Thoracic aorta (tissue), 2 donors: Measurements from ENCODE around the gene CHTF18. TPM values are rescaled to one million over a fixed set of nuclear protein-coding genes. Genes with fewer than 3 reads are reported as not detected.

Source experiments
- ATAC-seq: fragments of 150-250 bp; one replicate; pipeline ENCODE4 v1.8.0; 2017; ENCODE audit warnings: low read depth; ENCODE audit not compliant: insufficient number of reproducible peaks, low FRiP score
- DNase-seq: peaks from one replicate; pipeline ENCODE4 v3.0.0-alpha.2; 2020; ENCODE audit warnings: low spot score
- H3K27ac ChIP-seq, 2 donors: fragments of 200-600 bp; sonication (generic); 1 replicate in 1 of 2; 2 replicates in 1 of 2; pipeline ENCODE4 v1.5.1; 2016; ENCODE audit warnings: mild to moderate bottlenecking in 2 of 2, moderate library complexity in 2 of 2
- H3K27me3 ChIP-seq: fragments of 200-600 bp; sonication (generic); replicated peaks from 2 replicates; pipeline ENCODE4 v1.6.0; 2016; ENCODE audit warnings: mild to moderate bottlenecking; ENCODE audit not compliant: insufficient read depth
- H3K36me3 ChIP-seq: fragments of 200-600 bp; sonication (generic); one replicate; pipeline ENCODE4 v1.5.1; 2016
- H3K4me1 ChIP-seq, 2 donors: fragments of 200-600 bp; sonication (generic); 1 replicate in 1 of 2; 2 replicates in 1 of 2; pipeline versions ENCODE4 v1.5.1 to v1.6.0; 2016; ENCODE audit warnings: low read depth in 2 of 2, mild to moderate bottlenecking in 1 of 2; ENCODE audit not compliant: control insufficient read depth in 1 of 2
- H3K4me3 ChIP-seq: fragments of 200-600 bp; sonication (generic); 2 replicates; pipeline ENCODE4 v1.5.1; 2016; ENCODE audit warnings: mild to moderate bottlenecking
- H3K9me3 ChIP-seq: fragments of 200-600 bp; sonication (generic); 2 replicates; pipeline ENCODE4 v1.5.1; 2016
- CTCF ChIP-seq: fragments of 200-600 bp; sonication (generic); IDR thresholded peaks from one replicate; pipeline ENCODE4 v1.5.1; 2019; ENCODE audit warnings: antibody characterized with exemption
- total RNA-seq, 2 donors: library from RNA; depleted of rRNA; stranded (reverse); fragments of >200 nt; gene quantifications; one replicate each; pipeline versions ENCODE4 v1.1.0 to v1.2.3, GENCODE V29; 2016

The CHTF18 gene
- total RNA-seq, 2 donors from 2014 or later: 10.2 to 15.4 TPM

DNA sequence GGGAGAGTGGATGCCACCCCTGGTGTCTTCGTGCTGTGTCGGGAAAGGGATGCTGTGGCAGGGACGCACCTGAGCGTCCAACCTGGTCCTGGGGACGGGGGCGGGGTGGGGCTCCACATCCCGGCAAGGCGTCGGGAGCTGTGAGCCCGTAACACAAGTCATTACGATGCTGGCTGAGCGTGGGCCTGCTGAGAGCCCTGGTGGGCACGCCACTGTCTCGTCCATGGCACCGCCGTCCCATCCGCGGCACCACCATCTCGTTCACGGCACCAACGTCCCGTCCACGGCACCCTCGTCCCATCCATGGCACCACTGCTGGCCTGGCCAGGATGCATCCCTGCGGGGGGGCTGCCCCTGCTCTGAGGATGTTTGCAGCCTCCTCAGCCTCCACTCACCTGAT lies 36.2 kb downstream of the CHTF18 start:
- Histone ChIP-seq H3K9me3 (no peaks in the 10 kb centered on the region), H3K4me1 (peaks cover 5 to 9% of the 10 kb centered on the region in 2 donors), H3K27me3 (no peaks in the 10 kb centered on the region), H3K36me3 (no peaks in the 10 kb centered on the region), H3K27ac (no peak overlapping the region), H3K4me3 (no peak overlapping the region)
- TF ChIP-seq CTCF: no peak
- ATAC-seq: no peak
- DNase-seq: no peak

- Histone ChIP-seq H3K27ac (no peak overlapping the region), H3K4me1 (peaks cover 5 to 9% of the 10 kb centered on the region in 2 donors), H3K9me3 (no peaks in the 10 kb centered on the region), H3K36me3 (no peaks in the 10 kb centered on the region), H3K27me3 (no peaks in the 10 kb centered on the region), H3K4me3 (peak overlapping the region; percentile 25)
- TF ChIP-seq CTCF: no peak
- DNase-seq (no peak), ATAC-seq (no peak)
These were observed 37.1 kb downstream of the CHTF18 start for GRCh38 chr16:825341-826061.

DNA sequence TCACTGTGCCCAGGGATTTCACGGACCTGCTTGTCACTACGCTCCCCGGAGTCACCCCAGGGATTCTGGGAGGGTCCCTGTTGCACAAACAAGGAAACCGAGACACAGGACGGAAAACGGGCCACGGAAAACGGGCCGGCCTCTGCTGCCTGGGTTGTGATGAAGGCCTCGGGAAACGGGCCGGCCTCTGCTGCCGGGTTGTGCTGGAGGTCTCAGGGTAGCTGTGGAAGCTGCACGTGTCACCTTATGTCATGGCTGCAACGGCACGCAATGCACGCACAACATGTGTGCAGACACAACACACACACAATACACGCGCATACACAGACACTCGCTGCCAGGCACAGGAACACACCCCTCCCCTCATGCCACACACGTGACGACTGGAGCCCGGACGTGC lies 39.1 kb downstream of the CHTF18 start:
- H3K27me3 ChIP-seq: no peaks in the 10 kb centered on the region
- H3K9me3 ChIP-seq: no peaks in the 10 kb centered on the region
- ATAC-seq: no peak
- no peaks in the 10 kb centered on the region for H3K36me3 ChIP-seq
- no peak for TF ChIP-seq CTCF
- H3K4me3 ChIP-seq: no peak overlapping the region
- DNase-seq: no peak
- peaks cover 5 to 9% of the 10 kb centered on the region in 2 donors for H3K4me1 ChIP-seq
- H3K27ac ChIP-seq: no peak overlapping the region

- no peak overlapping the region for H3K27ac ChIP-seq
- no peak for TF ChIP-seq CTCF
- H3K36me3 ChIP-seq: no peaks in the 10 kb centered on the region
- no peak overlapping the region for H3K4me3 ChIP-seq
- H3K4me1 ChIP-seq: peaks cover 5 to 9% of the 10 kb centered on the region in 2 donors
- DNase-seq (no peak), ATAC-seq (no peak)
- H3K9me3 ChIP-seq: no peaks in the 10 kb centered on the region
- H3K27me3 ChIP-seq: no peaks in the 10 kb centered on the region
These were observed 40.5 kb downstream of the CHTF18 start for GRCh38 chr16:828891-829290.

DNA sequence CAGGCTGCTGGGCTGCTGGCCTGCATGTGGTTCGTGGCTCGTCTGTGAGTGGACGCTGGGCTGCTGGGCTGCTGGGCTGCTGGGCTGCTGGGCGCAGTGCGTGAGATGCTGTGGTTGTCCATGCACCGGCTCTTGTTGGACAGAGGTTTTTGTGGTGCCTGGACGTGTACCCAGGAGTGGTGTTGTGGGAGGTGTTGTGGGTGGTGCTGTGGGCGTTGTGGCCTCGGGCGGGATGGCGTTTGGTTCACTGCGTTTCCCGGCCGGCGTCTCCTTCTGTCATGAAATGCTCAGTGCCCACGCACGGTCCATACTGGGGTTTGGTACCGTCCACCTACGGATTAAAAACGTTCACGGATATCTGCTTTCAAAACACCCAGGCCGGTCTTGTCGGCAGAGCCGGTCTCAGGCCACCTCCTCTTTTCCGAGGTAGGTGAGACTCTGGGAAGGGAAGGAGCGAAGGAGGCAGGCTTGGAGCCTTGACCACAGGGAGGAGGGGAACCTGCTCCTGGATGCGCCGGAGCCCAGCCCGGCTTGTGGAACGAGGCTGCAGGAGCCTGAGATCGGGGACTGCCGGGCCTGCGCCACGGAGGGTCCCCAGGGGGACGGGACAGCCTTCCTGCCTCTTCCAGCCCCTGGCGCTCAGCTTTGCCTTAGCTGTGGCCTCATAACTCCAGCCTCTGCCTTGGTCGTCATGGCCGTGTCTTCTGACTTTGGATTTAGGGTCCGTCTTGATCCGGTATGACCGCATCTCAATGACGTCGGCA lies 41.9 kb downstream of the CHTF18 start:
- peaks cover 3 to 4% of the 10 kb centered on the region in 2 donors for H3K4me1 ChIP-seq
- no peak for DNase-seq
- no peaks in the 10 kb centered on the region for H3K9me3 ChIP-seq
- H3K4me3 ChIP-seq: no peak overlapping the region
- no peak for ATAC-seq
- H3K27me3 ChIP-seq: no peaks in the 10 kb centered on the region
- no peaks in the 10 kb centered on the region for H3K36me3 ChIP-seq
- H3K27ac ChIP-seq: no peak overlapping the region
- TF ChIP-seq CTCF: no peak
